Measurements from ENCODE around the gene PPP1R1B. TPM values are rescaled to one million over a fixed set of nuclear protein-coding genes. Genes with fewer than 3 reads are reported as not detected.

PPP1R1B gene
- total and polyA plus RNA-seq, 7 donors, result 0.10 to 1.6 (median 0.29) TPM; not detected in 1

- intact Hi-C loops (cut with DNase I), result no loop called here
- ATAC-seq, result peak; percentile 37 to 64 (median 59)
- TF ChIP-seq, protein P1, sequence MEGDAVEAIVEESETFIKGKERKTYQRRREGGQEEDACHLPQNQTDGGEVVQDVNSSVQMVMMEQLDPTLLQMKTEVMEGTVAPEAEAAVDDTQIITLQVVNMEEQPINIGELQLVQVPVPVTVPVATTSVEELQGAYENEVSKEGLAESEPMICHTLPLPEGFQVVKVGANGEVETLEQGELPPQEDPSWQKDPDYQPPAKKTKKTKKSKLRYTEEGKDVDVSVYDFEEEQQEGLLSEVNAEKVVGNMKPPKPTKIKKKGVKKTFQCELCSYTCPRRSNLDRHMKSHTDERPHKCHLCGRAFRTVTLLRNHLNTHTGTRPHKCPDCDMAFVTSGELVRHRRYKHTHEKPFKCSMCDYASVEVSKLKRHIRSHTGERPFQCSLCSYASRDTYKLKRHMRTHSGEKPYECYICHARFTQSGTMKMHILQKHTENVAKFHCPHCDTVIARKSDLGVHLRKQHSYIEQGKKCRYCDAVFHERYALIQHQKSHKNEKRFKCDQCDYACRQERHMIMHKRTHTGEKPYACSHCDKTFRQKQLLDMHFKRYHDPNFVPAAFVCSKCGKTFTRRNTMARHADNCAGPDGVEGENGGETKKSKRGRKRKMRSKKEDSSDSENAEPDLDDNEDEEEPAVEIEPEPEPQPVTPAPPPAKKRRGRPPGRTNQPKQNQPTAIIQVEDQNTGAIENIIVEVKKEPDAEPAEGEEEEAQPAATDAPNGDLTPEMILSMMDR (IDR thresholded peaks at IDR 0.05), result no peak
- Histone ChIP-seq H3K9me3 (no peaks in the 10 kb centered on the region), H3K4me3 (peak within 1 kb of the TSS; percentile 79), H3K36me3 (ENCODE audit: insufficient read depth in 1 of 2, low read depth in 1 of 2) (no peaks in the 10 kb centered on the region), H3K4me1 (peaks cover 60% of the 10 kb centered on the region), H3K27me3 (ENCODE audit: insufficient read depth in 3 of 3, low read length in 2 of 3) (no peaks in the 10 kb centered on the region), H3K27ac (peak within 1 kb of the TSS; percentile 96)
- peak in 1 of 2 donors; percentile 86 for DNase-seq
- WGBS, 3 donors, result 13 to 36% (median 16%) methylated on average over 14 to 15 of the region's 15 CpGs
These were observed 38.1 kb downstream of the PPP1R1B start, which contains the start of gene TCAP for GRCh38 chr17:39664581-39665561. Gene TCAP, plus strand, starts transcription at chr17:39665349. Its CDS starts 11 bp downstream, at chr17:39665360.

DNA sequence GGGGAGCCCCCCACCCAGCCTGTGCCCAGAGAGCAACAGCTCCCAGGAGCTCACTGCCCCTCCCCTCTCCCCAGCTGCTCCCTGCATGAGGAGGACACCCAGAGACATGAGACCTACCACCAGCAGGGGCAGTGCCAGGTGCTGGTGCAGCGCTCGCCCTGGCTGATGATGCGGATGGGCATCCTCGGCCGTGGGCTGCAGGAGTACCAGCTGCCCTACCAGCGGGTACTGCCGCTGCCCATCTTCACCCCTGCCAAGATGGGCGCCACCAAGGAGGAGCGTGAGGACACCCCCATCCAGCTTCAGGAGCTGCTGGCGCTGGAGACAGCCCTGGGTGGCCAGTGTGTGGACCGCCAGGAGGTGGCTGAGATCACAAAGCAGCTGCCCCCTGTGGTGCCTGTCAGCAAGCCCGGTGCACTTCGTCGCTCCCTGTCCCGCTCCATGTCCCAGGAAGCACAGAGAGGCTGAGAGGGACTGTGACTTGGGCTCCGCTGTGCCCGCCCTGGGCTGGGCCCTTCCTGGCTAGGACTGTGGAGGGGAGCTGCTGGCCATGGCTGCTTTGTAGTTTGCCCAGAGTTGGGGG lies 39.0 kb downstream of the PPP1R1B start:
- peak overlapping the region; percentile 79 for H3K4me3 ChIP-seq
- peaks cover 56% of the 10 kb centered on the region for H3K4me1 ChIP-seq
- intact Hi-C loops (cut with DNase I), result no loop called here
- H3K27me3 ChIP-seq (ENCODE audit: insufficient read depth in 3 of 3, low read length in 2 of 3), result no peaks in the 10 kb centered on the region
- ATAC-seq (peak; percentile 44 to 56 (median 48)), DNase-seq (peak; percentile 57 to 86)
- no peaks in the 10 kb centered on the region for H3K36me3 ChIP-seq (ENCODE audit: insufficient read depth in 1 of 2, low read depth in 1 of 2)
- TF ChIP-seq, protein P1 (IDR thresholded peaks at IDR 0.05), result peak; percentile 36
- H3K9me3 ChIP-seq, result no peaks in the 10 kb centered on the region
- WGBS, 3 donors, result 15 to 22% (median 19%) methylated on average over 17 of the region's 17 CpGs
- H3K27ac ChIP-seq, result peak overlapping the region; percentile 96

DNA sequence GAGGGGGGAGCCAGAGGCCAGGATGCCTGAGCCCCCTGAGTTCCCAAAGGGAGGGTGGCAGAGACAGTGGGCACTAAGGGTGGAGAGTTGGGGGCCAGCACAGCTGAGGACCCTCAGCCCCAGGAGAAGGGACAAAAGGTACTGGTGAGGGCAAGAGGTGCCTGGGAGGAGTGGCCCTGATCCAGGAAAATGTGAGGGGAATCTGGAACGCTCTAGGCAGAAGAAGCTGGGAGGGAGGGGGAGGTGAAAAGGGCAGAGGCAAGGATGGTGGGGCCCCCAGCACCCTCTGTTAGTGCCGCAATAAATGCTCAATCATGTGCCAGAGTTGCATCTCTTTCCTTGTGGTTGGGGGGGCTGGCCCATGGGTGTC lies 39.5 kb downstream of the PPP1R1B start:
- no peak for DNase-seq
- Histone ChIP-seq H3K27ac (peak overlapping the region; percentile 96), H3K4me1 (peaks cover 56% of the 10 kb centered on the region), H3K36me3 (ENCODE audit: insufficient read depth in 1 of 2, low read depth in 1 of 2) (no peaks in the 10 kb centered on the region), H3K27me3 (ENCODE audit: insufficient read depth in 3 of 3, low read length in 2 of 3) (no peaks in the 10 kb centered on the region), H3K9me3 (no peaks in the 10 kb centered on the region), H3K4me3 (peak overlapping the region; percentile 79)
- TF ChIP-seq, protein P1 (IDR thresholded peaks at IDR 0.05), result no peak
- 8 to 19% (median 8%) methylated on average over 2 of the region's 2 CpGs for WGBS, 3 donors
- intact Hi-C loops (cut with DNase I), result no loop called here
- peak in 3 of 4 donors; percentile 0 to 1 (median 0) for ATAC-seq

DNA sequence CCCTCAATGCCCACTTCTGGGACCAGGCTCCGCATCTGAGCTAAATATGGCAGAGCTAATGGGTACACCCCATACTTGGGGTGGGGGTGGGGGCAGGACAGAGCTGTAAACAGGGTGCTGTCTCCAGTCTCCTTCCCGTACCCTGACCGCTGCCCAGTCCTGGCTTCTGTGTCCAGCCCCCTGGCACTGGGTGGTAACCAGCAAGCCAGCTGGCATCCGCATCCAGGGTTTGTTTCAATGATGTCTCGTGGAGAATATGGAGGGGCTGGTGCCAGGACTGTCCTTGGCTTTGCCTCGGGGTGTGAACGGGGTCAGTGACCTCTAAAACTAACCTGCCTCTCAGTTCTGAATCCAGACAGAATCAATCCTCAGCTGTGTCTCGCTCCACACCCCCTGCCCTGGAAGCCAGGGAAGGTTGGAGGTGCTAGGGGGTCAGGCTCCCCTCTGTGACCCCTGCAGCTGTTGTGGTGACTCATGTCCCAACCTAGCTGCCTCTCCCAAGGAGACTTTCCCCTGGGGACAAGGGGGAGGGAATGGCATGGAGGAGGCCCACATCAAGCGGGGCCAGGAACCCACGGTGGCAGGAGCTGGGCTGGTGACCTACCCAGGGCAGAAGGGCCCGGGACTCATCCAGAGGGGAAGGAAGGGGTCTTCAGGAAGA lies 40.0 kb downstream of the PPP1R1B start:
- intact Hi-C loops (cut with DNase I), result no loop called here
- peak; percentile 73 to 94 for DNase-seq

More for the DNA sequence above, 40.0 kb downstream of the PPP1R1B start:
- Histone ChIP-seq H3K4me1 (peaks cover 56% of the 10 kb centered on the region), H3K27me3 (ENCODE audit: insufficient read depth in 3 of 3, low read length in 2 of 3) (no peaks in the 10 kb centered on the region), H3K9me3 (no peaks in the 10 kb centered on the region), H3K4me3 (peak overlapping the region; percentile 79), H3K36me3 (ENCODE audit: insufficient read depth in 1 of 2, low read depth in 1 of 2) (no peaks in the 10 kb centered on the region), H3K27ac (peak overlapping the region; percentile 96)
- peak; percentile 62 to 64 (median 62) for ATAC-seq
- WGBS, 3 donors, result 18 to 22% (median 20%) methylated on average over 11 of the region's 11 CpGs
- TF ChIP-seq, protein P1 (IDR thresholded peaks at IDR 0.05), result no peak
